NT2/D1 (cell line): Measurements from ENCODE around the gene SLC66A2.

Experiments used
- SUZ12 ChIP-seq: IDR thresholded peaks from 2 replicates; pipeline ENCODE4 v1.6.1; 2011; ENCODE audit not compliant: insufficient read length, insufficient read depth; ENCODE audit errors: extremely low read depth
- ZNF274 ChIP-seq: IDR thresholded peaks from 2 replicates; pipeline ENCODE4 v1.6.1; 2011; ENCODE audit warnings: mild to moderate bottlenecking, low read depth, low read length

- TF ChIP-seq SUZ12 (no peak), ZNF274 (no peak)
These were observed 23.6 kb upstream of the SLC66A2 start for GRCh38 chr18:79975043-79975442.
